GM23338 (cell line): ENCODE measurements around the gene TBATA. TPM values are rescaled to one million over a fixed set of nuclear protein-coding genes. Genes with fewer than 3 reads are reported as not detected.

Source experiments
- ATAC-seq: fragments of 200-7000 bp; cut with Tn5 transposase; 3 replicates; pipeline ENCODE4 v1.9.1; 2020
- DNase-seq: peaks from one replicate; pipeline ENCODE4 v3.0.0-alpha.2; 2015; ENCODE audit warnings: low spot score
- H2AFZ ChIP-seq: fragments of 200-600 bp; sonication (generic); 2 replicates; pipeline ENCODE4 v1.8.0; 2016; ENCODE audit warnings: antibody characterized with exemption, mild to moderate bottlenecking, moderate library complexity
- H3F3A ChIP-seq: fragments of 200-600 bp; sonication (generic); replicated peaks from 2 replicates; pipeline ENCODE4 v1.8.0; 2017; ENCODE audit warnings: antibody characterized with exemption, mixed run types, low read depth
- H3K27ac ChIP-seq: fragments of 200-600 bp; sonication (generic); 2 replicates; pipeline ENCODE4 v1.6.1; 2016; ENCODE audit warnings: low read depth
- H3K27me3 ChIP-seq: fragments of 200-600 bp; sonication (generic); 2 replicates; pipeline ENCODE4 v1.8.0; 2016; ENCODE audit warnings: mild to moderate bottlenecking, mixed run types, moderate library complexity; ENCODE audit not compliant: insufficient read depth
- H3K36me3 ChIP-seq: fragments of 200-600 bp; sonication (generic); 2 replicates; pipeline ENCODE4 v1.8.0; 2016; ENCODE audit warnings: mild to moderate bottlenecking; ENCODE audit not compliant: insufficient read depth
- H3K4me1 ChIP-seq: fragments of 200-600 bp; sonication (generic); 2 replicates; pipeline ENCODE4 v1.8.0; 2016; ENCODE audit warnings: mild to moderate bottlenecking, moderate library complexity; ENCODE audit not compliant: insufficient read depth
- H3K4me2 ChIP-seq: fragments of 200-600 bp; sonication (generic); 2 replicates; pipeline ENCODE4 v1.7.1; 2017; ENCODE audit warnings: mixed run types
- H3K4me3 ChIP-seq: fragments of 200-600 bp; sonication (generic); 2 replicates; pipeline ENCODE4 v1.6.1; 2016; ENCODE audit warnings: mixed run types
- H3K79me2 ChIP-seq: fragments of 200-600 bp; sonication (generic); replicated peaks from 2 replicates; pipeline ENCODE4 v1.8.0; 2017; ENCODE audit warnings: mild to moderate bottlenecking; ENCODE audit not compliant: insufficient read depth
- H3K9me2 ChIP-seq: fragments of 200-600 bp; sonication (generic); 2 replicates; pipeline ENCODE4 v1.8.0; 2017; ENCODE audit not compliant: insufficient read depth
- H4K20me1 ChIP-seq: fragments of 200-600 bp; sonication (generic); replicated peaks from 2 replicates; pipeline ENCODE4 v1.8.0; 2017; ENCODE audit warnings: mild to moderate bottlenecking; ENCODE audit not compliant: insufficient read depth
- H3K27ac Mint-ChIP-seq: 2 replicates; pipeline ENCODE4 v1.8.0; 2020; ENCODE audit warnings: inconsistent platforms, mild to moderate bottlenecking, moderate library complexity, mixed read lengths
- H3K27me3 Mint-ChIP-seq: 3 replicates; pipeline ENCODE4 v1.8.0; 2022; ENCODE audit warnings: low read depth, mild to moderate bottlenecking, moderate library complexity, mixed read lengths, inconsistent platforms; ENCODE audit not compliant: insufficient read depth, poor library complexity
- H3K36me3 Mint-ChIP-seq: 3 replicates; pipeline ENCODE4 v1.8.0; 2021; ENCODE audit warnings: low read depth, mild to moderate bottlenecking, inconsistent platforms, moderate library complexity, mixed read lengths
- H3K4me1 Mint-ChIP-seq: 3 replicates; pipeline ENCODE4 v1.8.0; 2020; ENCODE audit warnings: mild to moderate bottlenecking, inconsistent platforms, mixed read lengths
- H3K4me3 Mint-ChIP-seq: 3 replicates; pipeline ENCODE4 v1.8.0; 2021; ENCODE audit warnings: moderate library complexity, mild to moderate bottlenecking, inconsistent platforms, mixed read lengths
- H3K9me3 Mint-ChIP-seq: 3 replicates; pipeline ENCODE4 v1.8.0; 2020; ENCODE audit warnings: moderate library complexity, mild to moderate bottlenecking, inconsistent platforms, mixed read lengths
- CREB1 ChIP-seq: fragments of 250-450 bp; sonication (Bioruptor Pico); IDR thresholded peaks from 2 replicates; pipeline ENCODE4 v1.5.0; 2020; ENCODE audit warnings: low read depth, mild to moderate bottlenecking, moderate library complexity
- ETS1 ChIP-seq: IDR thresholded peaks from 2 replicates; pipeline ENCODE4 v1.6.1; 2016; ENCODE audit warnings: antibody characterized with exemption
- EZH2phosphoT487 ChIP-seq: fragments of 200-600 bp; sonication (generic); IDR thresholded peaks from one replicate; pipeline ENCODE4 v1.8.1; 2018; ENCODE audit warnings: antibody characterized with exemption; ENCODE audit not compliant: unreplicated experiment
- NANOG ChIP-seq: IDR thresholded peaks from 2 replicates; pipeline ENCODE4 v1.6.1; 2016; ENCODE audit warnings: antibody characterized with exemption, borderline replicate concordance
- POLR2AphosphoS5 ChIP-seq: IDR thresholded peaks from 2 replicates; pipeline ENCODE4 v1.6.1; 2016; ENCODE audit warnings: antibody characterized with exemption, low read depth
- ZNF114 ChIP-seq: fragments of 250-450 bp; sonication (Bioruptor Pico); IDR thresholded peaks from 2 replicates; pipeline ENCODE4 v1.5.0; 2020; ENCODE audit warnings: mild to moderate bottlenecking, moderate library complexity
- ZNF331 ChIP-seq: fragments of 250-450 bp; sonication (Bioruptor Pico); IDR thresholded peaks from 2 replicates; pipeline ENCODE4 v1.5.0; 2020; ENCODE audit warnings: low read depth, mild to moderate bottlenecking, moderate library complexity
- ZNF462 ChIP-seq: fragments of 250-450 bp; sonication (Bioruptor Pico); IDR thresholded peaks from 2 replicates; pipeline ENCODE4 v1.5.0; 2020; ENCODE audit warnings: mild to moderate bottlenecking, moderate library complexity
- polyA plus RNA-seq: library from polyadenylated mRNA; unstranded; fragments of >200 nt; fragmentation: Nextera tagmentation; extraction: Ambion mirVana; gene quantifications from 2 replicates; pipeline ENCODE4 v1.2.1, GENCODE V29; 2016
- total RNA-seq: library from RNA; depleted of rRNA; stranded (reverse); fragments of >200 nt; shearing (Covaris generic); gene quantifications from 2 replicates; pipeline ENCODE4 v1.2.3, GENCODE V29; 2014

The TBATA gene
- total and polyA plus RNA-seq, 2 experiments from 2014 or later: not detected

- no peak for TF ChIP-seq ZNF462 (CRISPR knock-in tag)
- no peak for TF ChIP-seq NANOG
These were observed 33.2 kb downstream of the TBATA start (continued) for GRCh38 chr10:70751991-70752390.

GRCh38 chr10:70751356-70751755 lies 33.8 kb downstream of the TBATA start:
- H3K4me3 Mint-ChIP-seq: no peak overlapping the region
- H3K36me3 Mint-ChIP-seq: no peaks in the 10 kb centered on the region; the same call in 2 of the 3 replicates
- no peaks in the 10 kb centered on the region for H3K36me3 ChIP-seq

GRCh38 chr10:70750156-70750703 lies 34.9 kb downstream of the TBATA start:
- Histone ChIP-seq H3K27ac (no peak overlapping the region), H3K27me3 (no peaks in the 10 kb centered on the region), H3K4me1 (no peaks in the 10 kb centered on the region), H3K4me2 (no peak overlapping the region), H3K9me2 (no peaks in the 10 kb centered on the region), H3K36me3 (no peaks in the 10 kb centered on the region), H2AFZ (no peak overlapping the region), H3K79me2 (no peaks in the 10 kb centered on the region), H3F3A (no peaks in the 10 kb centered on the region), H4K20me1 (no peaks in the 10 kb centered on the region), H3K4me3 (no peak overlapping the region)
- no peak for ATAC-seq
- Mint-ChIP-seq H3K36me3 (no peaks in the 10 kb centered on the region; the same call in 2 of the 3 replicates), H3K4me1 (peaks cover 11% of the 10 kb centered on the region), H3K27me3 (peaks cover 7% of the 10 kb centered on the region), H3K27ac (no peak overlapping the region), H3K4me3 (no peak overlapping the region), H3K9me3 (no peaks in the 10 kb centered on the region)
- DNase-seq: no peak
- TF ChIP-seq ETS1 (no peak), EZH2phosphoT487 (no peak)

More at GRCh38 chr10:70751356-70751755, 33.8 kb downstream of the TBATA start:
- no peak for DNase-seq
- H3K9me2 ChIP-seq: no peaks in the 10 kb centered on the region
- Mint-ChIP-seq H3K9me3 (no peaks in the 10 kb centered on the region), H3K27me3 (peaks cover 8% of the 10 kb centered on the region), H3K4me1 (peaks cover 11% of the 10 kb centered on the region), H3K27ac (no peak overlapping the region)
- H3K79me2 ChIP-seq: no peaks in the 10 kb centered on the region
- no peaks in the 10 kb centered on the region for H3K4me1 ChIP-seq
- H2AFZ ChIP-seq: no peak overlapping the region
- no peak for ATAC-seq
- no peak overlapping the region for H3K27ac ChIP-seq
- no peak overlapping the region for H3K4me2 ChIP-seq
- TF ChIP-seq NANOG (no peak), ZNF114 (no peak), CREB1 (no peak), POLR2AphosphoS5 (no peak), ZNF331 (no peak), EZH2phosphoT487 (no peak)
- no peaks in the 10 kb centered on the region for H3K27me3 ChIP-seq
- no peaks in the 10 kb centered on the region for H4K20me1 ChIP-seq
- H3K4me3 ChIP-seq: no peak overlapping the region
- no peaks in the 10 kb centered on the region for H3F3A ChIP-seq
